OCI-LY1 (cell line): ENCODE data around the gene MED27.

Experiments
- H2AFZ ChIP-seq: fragments of 200-600 bp; sonication (generic), shearing (Covaris generic); 2 replicates; pipeline ENCODE4 v1.6.0; 2014; ENCODE audit warnings: antibody characterized with exemption, mild to moderate bottlenecking, low read length
- H3F3A ChIP-seq: fragments of 200-600 bp; sonication (generic), shearing (Covaris generic); 2 replicates; pipeline ENCODE4 v1.6.0; 2014; ENCODE audit warnings: mild to moderate bottlenecking, antibody characterized with exemption, low read length, moderate library complexity; ENCODE audit not compliant: insufficient read depth
- H3K27ac ChIP-seq: fragments of 200-600 bp; sonication (generic); 2 replicates; pipeline ENCODE4 v1.5.1; 2014; ENCODE audit warnings: low read length, mixed run types, mild to moderate bottlenecking, low read depth; ENCODE audit not compliant: poor library complexity, severe bottlenecking
- H3K27me3 ChIP-seq: fragments of 200-600 bp; sonication (generic); 2 replicates; pipeline ENCODE4 v1.6.0; 2014; ENCODE audit warnings: antibody characterized with exemption, mild to moderate bottlenecking, low read length, moderate library complexity; ENCODE audit not compliant: insufficient read depth
- H3K36me3 ChIP-seq: fragments of 200-600 bp; sonication (generic); 2 replicates; pipeline ENCODE4 v1.6.1; 2014; ENCODE audit warnings: mild to moderate bottlenecking, antibody characterized with exemption, low read length, moderate library complexity, mixed read lengths; ENCODE audit not compliant: insufficient read depth
- H3K4me1 ChIP-seq: fragments of 200-600 bp; sonication (generic); 2 replicates; pipeline ENCODE4 v1.5.1; 2014; ENCODE audit warnings: mild to moderate bottlenecking, low read length, moderate library complexity; ENCODE audit not compliant: insufficient read depth, severe bottlenecking
- H3K4me2 ChIP-seq: fragments of 200-600 bp; sonication (generic), shearing (Covaris generic); 2 replicates; pipeline ENCODE4 v1.6.1; 2014; ENCODE audit warnings: low read length
- H3K4me3 ChIP-seq: fragments of 200-600 bp; sonication (generic); 2 replicates; pipeline ENCODE4 v1.5.1; 2014; ENCODE audit warnings: low read length, low read depth, mild to moderate bottlenecking, mixed read lengths; ENCODE audit not compliant: poor library complexity, severe bottlenecking
- H3K79me2 ChIP-seq: fragments of 200-600 bp; shearing (Covaris generic); 2 replicates; pipeline ENCODE4 v1.6.1; 2016; ENCODE audit warnings: mixed run types, low read length, mixed read lengths; ENCODE audit not compliant: insufficient read depth
- H3K9ac ChIP-seq: fragments of 200-600 bp; sonication (generic), shearing (Covaris generic); 2 replicates; pipeline ENCODE4 v1.6.1; 2014; ENCODE audit warnings: mild to moderate bottlenecking, low read length, mixed read lengths
- H3K9me2 ChIP-seq: fragments of 200-600 bp; sonication (generic), shearing (Covaris generic); 2 replicates; pipeline ENCODE4 v1.6.1; 2014; ENCODE audit warnings: low read depth, mild to moderate bottlenecking, low read length, mixed read lengths
- H3K9me3 ChIP-seq: fragments of 200-600 bp; shearing (Covaris generic); 2 replicates; pipeline ENCODE4 v1.6.1; 2014; ENCODE audit warnings: low read length, mixed read lengths
- H4K20me1 ChIP-seq: fragments of 200-600 bp; sonication (generic), shearing (Covaris generic); 2 replicates; pipeline ENCODE4 v1.6.0; 2016; ENCODE audit warnings: mild to moderate bottlenecking, low read length; ENCODE audit not compliant: insufficient read depth
- EZH2 ChIP-seq: fragments of 200-600 bp; sonication (generic), shearing (Covaris generic); IDR thresholded peaks from 2 replicates; pipeline ENCODE4 v1.8.0; 2017; ENCODE audit warnings: borderline replicate concordance, mixed run types, mild to moderate bottlenecking, antibody characterized with exemption, low read length, moderate library complexity, mixed read lengths
- TF ChIP-seq, protein P1 (sequence below): fragments of 200-600 bp; sonication (generic), shearing (Covaris generic); IDR thresholded peaks from 2 replicates; pipeline ENCODE4 v1.5.1; 2017; ENCODE audit warnings: mild to moderate bottlenecking, antibody characterized with exemption, low read length, moderate library complexity, mixed read lengths

The MED27 gene

DNA sequence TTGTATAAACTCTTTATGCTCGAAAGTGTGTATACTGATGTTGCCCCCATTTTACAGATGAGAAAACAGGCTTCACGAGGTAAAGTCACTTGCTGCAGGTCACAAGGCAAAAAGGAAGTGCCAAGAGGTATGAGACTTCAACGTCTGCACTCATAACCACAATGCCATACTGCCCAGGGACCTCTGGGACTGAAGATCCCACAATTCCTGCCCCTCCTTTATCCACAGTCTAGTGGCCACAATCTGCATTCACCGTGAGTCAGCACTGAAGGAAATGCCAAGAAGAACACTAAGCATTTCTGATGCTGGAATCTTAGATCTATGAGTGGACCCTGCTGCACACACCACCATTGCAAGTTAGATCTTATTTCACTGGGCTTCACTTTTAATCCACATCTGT lies 37.3 kb downstream of the MED27 start:
- no peak overlapping the region for H3K27ac ChIP-seq
- H3K9me2 ChIP-seq = no peaks in the 10 kb centered on the region
- no peaks in the 10 kb centered on the region for H4K20me1 ChIP-seq
- no peak overlapping the region for H2AFZ ChIP-seq
- H3K9ac ChIP-seq = no peak overlapping the region
- H3K4me2 ChIP-seq = no peak overlapping the region
- no peak overlapping the region for H3K4me3 ChIP-seq
- TF ChIP-seq, protein P1, sequence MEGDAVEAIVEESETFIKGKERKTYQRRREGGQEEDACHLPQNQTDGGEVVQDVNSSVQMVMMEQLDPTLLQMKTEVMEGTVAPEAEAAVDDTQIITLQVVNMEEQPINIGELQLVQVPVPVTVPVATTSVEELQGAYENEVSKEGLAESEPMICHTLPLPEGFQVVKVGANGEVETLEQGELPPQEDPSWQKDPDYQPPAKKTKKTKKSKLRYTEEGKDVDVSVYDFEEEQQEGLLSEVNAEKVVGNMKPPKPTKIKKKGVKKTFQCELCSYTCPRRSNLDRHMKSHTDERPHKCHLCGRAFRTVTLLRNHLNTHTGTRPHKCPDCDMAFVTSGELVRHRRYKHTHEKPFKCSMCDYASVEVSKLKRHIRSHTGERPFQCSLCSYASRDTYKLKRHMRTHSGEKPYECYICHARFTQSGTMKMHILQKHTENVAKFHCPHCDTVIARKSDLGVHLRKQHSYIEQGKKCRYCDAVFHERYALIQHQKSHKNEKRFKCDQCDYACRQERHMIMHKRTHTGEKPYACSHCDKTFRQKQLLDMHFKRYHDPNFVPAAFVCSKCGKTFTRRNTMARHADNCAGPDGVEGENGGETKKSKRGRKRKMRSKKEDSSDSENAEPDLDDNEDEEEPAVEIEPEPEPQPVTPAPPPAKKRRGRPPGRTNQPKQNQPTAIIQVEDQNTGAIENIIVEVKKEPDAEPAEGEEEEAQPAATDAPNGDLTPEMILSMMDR = no peak
- no peak for TF ChIP-seq EZH2
- no peaks in the 10 kb centered on the region; the same call in 1 of the 2 replicates for H3K79me2 ChIP-seq
- H3K9me3 ChIP-seq = no peaks in the 10 kb centered on the region
- H3K27me3 ChIP-seq = no peaks in the 10 kb centered on the region
- no peaks in the 10 kb centered on the region for H3K4me1 ChIP-seq
- no peaks in the 10 kb centered on the region for H3F3A ChIP-seq
- no peaks in the 10 kb centered on the region for H3K36me3 ChIP-seq

DNA sequence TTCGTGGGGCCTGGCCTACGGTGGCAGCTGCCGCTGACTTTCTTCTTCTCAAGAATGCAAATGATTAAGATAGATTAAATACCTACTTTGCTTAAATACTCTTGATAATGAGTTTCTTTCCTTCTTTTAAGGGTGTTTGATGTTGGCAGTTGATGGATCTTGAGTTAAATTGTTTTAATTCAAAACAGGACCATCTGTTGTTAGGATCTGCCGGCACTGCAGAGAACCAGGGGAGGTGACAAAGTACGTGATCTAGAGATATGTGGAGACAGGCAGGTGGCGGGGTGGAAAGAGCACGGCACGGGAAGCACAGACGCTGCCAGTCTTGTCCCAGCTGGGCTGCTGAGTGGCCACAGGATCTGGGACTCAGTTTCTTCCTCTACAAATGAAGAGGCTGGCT lies 37.9 kb downstream of the MED27 start:
- H3K36me3 ChIP-seq = no peaks in the 10 kb centered on the region
- H3K9me3 ChIP-seq = no peaks in the 10 kb centered on the region
- no peak overlapping the region for H3K9ac ChIP-seq
- no peak overlapping the region for H3K4me2 ChIP-seq
- H3K9me2 ChIP-seq = no peaks in the 10 kb centered on the region
- no peak for TF ChIP-seq EZH2
- TF ChIP-seq, protein P1 = no peak
- no peaks in the 10 kb centered on the region for H3K4me1 ChIP-seq
- no peaks in the 10 kb centered on the region for H4K20me1 ChIP-seq
- no peak overlapping the region for H2AFZ ChIP-seq
- no peaks in the 10 kb centered on the region for H3F3A ChIP-seq
- H3K4me3 ChIP-seq = no peak overlapping the region
- no peaks in the 10 kb centered on the region for H3K27me3 ChIP-seq
- no peak overlapping the region for H3K27ac ChIP-seq
- no peaks in the 10 kb centered on the region; the same call in 1 of the 2 replicates for H3K79me2 ChIP-seq

- Histone ChIP-seq H3F3A (no peaks in the 10 kb centered on the region), H3K79me2 (no peaks in the 10 kb centered on the region; the same call in 1 of the 2 replicates), H2AFZ (no peak overlapping the region), H3K4me1 (peaks cover 2% of the 10 kb centered on the region), H3K36me3 (no peaks in the 10 kb centered on the region), H3K4me2 (no peak overlapping the region), H3K9me2 (no peaks in the 10 kb centered on the region), H3K27me3 (no peaks in the 10 kb centered on the region), H3K9ac (no peak overlapping the region), H3K27ac (no peak overlapping the region), H4K20me1 (no peaks in the 10 kb centered on the region), H3K4me3 (no peak overlapping the region), H3K9me3 (no peaks in the 10 kb centered on the region)
- TF ChIP-seq EZH2 = no peak
Measured at GRCh38 chr9:132040808-132041207, 38.9 kb downstream of the MED27 start.

- no peaks in the 10 kb centered on the region for H3F3A ChIP-seq
- no peaks in the 10 kb centered on the region for H3K9me3 ChIP-seq
- H3K27me3 ChIP-seq = no peaks in the 10 kb centered on the region
- no peaks in the 10 kb centered on the region for H3K36me3 ChIP-seq
- TF ChIP-seq, protein P1 = no peak
- no peak for TF ChIP-seq EZH2
- H3K4me3 ChIP-seq = no peak overlapping the region
- no peaks in the 10 kb centered on the region; the same call in 1 of the 2 replicates for H3K79me2 ChIP-seq
- H4K20me1 ChIP-seq = no peaks in the 10 kb centered on the region
- H3K9ac ChIP-seq = no peak overlapping the region
- H2AFZ ChIP-seq = no peak overlapping the region
- peaks cover 7% of the 10 kb centered on the region for H3K4me1 ChIP-seq
- no peak overlapping the region for H3K4me2 ChIP-seq
- no peak overlapping the region for H3K27ac ChIP-seq
- H3K9me2 ChIP-seq = no peaks in the 10 kb centered on the region
Measured at GRCh38 chr9:132040246-132040645, 39.4 kb downstream of the MED27 start.
